ENCODE data around the gene CATSPER3.

The CATSPER3 gene

GRCh38 chr5:134934202-134934601 is 33.5 kb upstream of the CATSPER3 start:
- Histone ChIP-seq H3K9ac (ENCODE audit: low read length) (no peak overlapping the region), H3K14ac (ENCODE audit: low read length) (no peak overlapping the region), H3K4ac (ENCODE audit: low read depth, low read length) (no peak overlapping the region), H4K12ac (ENCODE audit: low read depth, low read length) (no peak overlapping the region), H2BK120ac (ENCODE audit: insufficient read depth, low read length, poor library complexity) (no peak overlapping the region), H4K91ac (ENCODE audit: low read depth, low read length) (no peak overlapping the region), H4K8ac (ENCODE audit: low read depth, low read length) (no peak overlapping the region), H3K18ac (ENCODE audit: low read length) (no peak overlapping the region), H3K79me2 (ENCODE audit: control insufficient read depth, insufficient read depth, low read length, poor library complexity) (no peaks in the 10 kb centered on the region), H3K27me3 (ENCODE audit: insufficient read depth, low read length) (no peaks in the 10 kb centered on the region), H2AFZ (ENCODE audit: insufficient read depth, low read length, poor library complexity) (no peak overlapping the region), H2BK12ac (ENCODE audit: low read length) (no peak overlapping the region), H3K4me3 (ENCODE audit: low read depth, low read length) (no peak overlapping the region), H3K4me2 (ENCODE audit: low read length) (no peak overlapping the region), H3K4me1 (ENCODE audit: control insufficient read depth in 1 of 2, insufficient read depth in 2 of 2, low read length in 2 of 2) (no peaks in the 10 kb centered on the region), H3K9me3 (ENCODE audit: insufficient read depth, low read depth, low read length) (no peaks in the 10 kb centered on the region), H3K27ac (ENCODE audit: low read depth, low read length) (no peak overlapping the region), H2BK5ac (ENCODE audit: low read depth, low read length, poor library complexity) (no peak overlapping the region), H3K23ac (ENCODE audit: low read length) (no peak overlapping the region), H2AK5ac (ENCODE audit: low read length) (no peak overlapping the region), H3K36me3 (ENCODE audit: control insufficient read depth in 1 of 2, insufficient read depth in 2 of 2, low read length in 2 of 2) (peaks cover 0 to 2% of the 10 kb centered on the region in 2 experiments), H3K79me1 (ENCODE audit: low read length) (no peaks in the 10 kb centered on the region)
- no peak for DNase-seq
- WGBS (ENCODE audit: extremely low coverage, insufficient coverage, insufficient read length) = no CpG with 5 or more reads among the region's 5 CpGs

- H3K4me3 ChIP-seq (ENCODE audit: low read depth, low read length) = no peak overlapping the region
- no peak overlapping the region for H3K4me2 ChIP-seq (ENCODE audit: low read length)
- no peaks in the 10 kb centered on the region for H3K79me1 ChIP-seq (ENCODE audit: low read length)
- no peak overlapping the region for H2AFZ ChIP-seq (ENCODE audit: insufficient read depth, low read length, poor library complexity)
- no peak overlapping the region for H4K8ac ChIP-seq (ENCODE audit: low read depth, low read length)
- no peak overlapping the region for H3K23ac ChIP-seq (ENCODE audit: low read length)
- no peak overlapping the region for H2BK5ac ChIP-seq (ENCODE audit: low read depth, low read length, poor library complexity)
- WGBS (ENCODE audit: extremely low coverage, insufficient coverage, insufficient read length) = no CpG with 5 or more reads among the region's 12 CpGs
- H3K27me3 ChIP-seq (ENCODE audit: insufficient read depth, low read length) = no peaks in the 10 kb centered on the region
- no peak overlapping the region for H2AK5ac ChIP-seq (ENCODE audit: low read length)
- no peak overlapping the region for H4K91ac ChIP-seq (ENCODE audit: low read depth, low read length)
- H3K9me3 ChIP-seq (ENCODE audit: insufficient read depth, low read depth, low read length) = no peaks in the 10 kb centered on the region
- H3K14ac ChIP-seq (ENCODE audit: low read length) = no peak overlapping the region
- H2BK12ac ChIP-seq (ENCODE audit: low read length) = no peak overlapping the region
- no peaks in the 10 kb centered on the region for H3K4me1 ChIP-seq (ENCODE audit: control insufficient read depth in 1 of 2, insufficient read depth in 2 of 2, low read length in 2 of 2)
- no peak overlapping the region for H3K4ac ChIP-seq (ENCODE audit: low read depth, low read length)
- no peak overlapping the region for H3K9ac ChIP-seq (ENCODE audit: low read length)
- H3K27ac ChIP-seq (ENCODE audit: low read depth, low read length) = no peak overlapping the region
- H3K79me2 ChIP-seq (ENCODE audit: control insufficient read depth, insufficient read depth, low read length, poor library complexity) = no peaks in the 10 kb centered on the region
- DNase-seq = no peak
- H2BK120ac ChIP-seq (ENCODE audit: insufficient read depth, low read length, poor library complexity) = no peak overlapping the region
- peaks cover 0 to 2% of the 10 kb centered on the region in 2 experiments for H3K36me3 ChIP-seq (ENCODE audit: control insufficient read depth in 1 of 2, insufficient read depth in 2 of 2, low read length in 2 of 2)
- H4K12ac ChIP-seq (ENCODE audit: low read depth, low read length) = no peak overlapping the region
- H3K18ac ChIP-seq (ENCODE audit: low read length) = no peak overlapping the region
Observed at GRCh38 chr5:134935711-134936602, 31.8 kb upstream of the CATSPER3 start.

GRCh38 chr5:134937526-134937925 is 30.2 kb upstream of the CATSPER3 start:
- Histone ChIP-seq H3K79me2 (ENCODE audit: control insufficient read depth, insufficient read depth, low read length, poor library complexity) (no peaks in the 10 kb centered on the region), H4K8ac (ENCODE audit: low read depth, low read length) (no peak overlapping the region), H3K79me1 (ENCODE audit: low read length) (no peaks in the 10 kb centered on the region)

GRCh38 chr5:134938030-134938429 is 29.7 kb upstream of the CATSPER3 start:
- no peaks in the 10 kb centered on the region for H3K4me1 ChIP-seq (ENCODE audit: control insufficient read depth in 1 of 2, insufficient read depth in 2 of 2, low read length in 2 of 2)
- no peak overlapping the region for H2BK5ac ChIP-seq (ENCODE audit: low read depth, low read length, poor library complexity)
- peaks cover 0 to 2% of the 10 kb centered on the region in 2 experiments for H3K36me3 ChIP-seq (ENCODE audit: control insufficient read depth in 1 of 2, insufficient read depth in 2 of 2, low read length in 2 of 2)
- H2AFZ ChIP-seq (ENCODE audit: insufficient read depth, low read length, poor library complexity) = no peak overlapping the region
- no peak overlapping the region for H3K27ac ChIP-seq (ENCODE audit: low read depth, low read length)
- H3K4me2 ChIP-seq (ENCODE audit: low read length) = no peak overlapping the region
- no peak overlapping the region for H4K12ac ChIP-seq (ENCODE audit: low read depth, low read length)
- DNase-seq = no peak
- H3K14ac ChIP-seq (ENCODE audit: low read length) = no peak overlapping the region
- H3K4me3 ChIP-seq (ENCODE audit: low read depth, low read length) = no peak overlapping the region
- no peak overlapping the region for H3K23ac ChIP-seq (ENCODE audit: low read length)
- WGBS (ENCODE audit: extremely low coverage, insufficient coverage, insufficient read length) = no CpG with 5 or more reads among the region's 6 CpGs
- H3K9me3 ChIP-seq (ENCODE audit: insufficient read depth, low read depth, low read length) = no peaks in the 10 kb centered on the region
- H3K79me1 ChIP-seq (ENCODE audit: low read length) = no peaks in the 10 kb centered on the region
- no peak overlapping the region for H3K4ac ChIP-seq (ENCODE audit: low read depth, low read length)
- H2BK12ac ChIP-seq (ENCODE audit: low read length) = no peak overlapping the region
- no peak overlapping the region for H2BK120ac ChIP-seq (ENCODE audit: insufficient read depth, low read length, poor library complexity)
- no peaks in the 10 kb centered on the region for H3K79me2 ChIP-seq (ENCODE audit: control insufficient read depth, insufficient read depth, low read length, poor library complexity)
- no peak overlapping the region for H4K8ac ChIP-seq (ENCODE audit: low read depth, low read length)
- no peak overlapping the region for H2AK5ac ChIP-seq (ENCODE audit: low read length)
- H3K9ac ChIP-seq (ENCODE audit: low read length) = no peak overlapping the region
- no peak overlapping the region for H4K91ac ChIP-seq (ENCODE audit: low read depth, low read length)
- no peaks in the 10 kb centered on the region for H3K27me3 ChIP-seq (ENCODE audit: insufficient read depth, low read length)
- no peak overlapping the region for H3K18ac ChIP-seq (ENCODE audit: low read length)

More at GRCh38 chr5:134937526-134937925, 30.2 kb upstream of the CATSPER3 start:
- no peak overlapping the region for H3K27ac ChIP-seq (ENCODE audit: low read depth, low read length)
- H3K14ac ChIP-seq (ENCODE audit: low read length) = no peak overlapping the region
- no peak overlapping the region for H2BK5ac ChIP-seq (ENCODE audit: low read depth, low read length, poor library complexity)
- no peak overlapping the region for H2BK120ac ChIP-seq (ENCODE audit: insufficient read depth, low read length, poor library complexity)
- no peak overlapping the region for H3K4me2 ChIP-seq (ENCODE audit: low read length)
- no peak overlapping the region for H2BK12ac ChIP-seq (ENCODE audit: low read length)
- H3K4me3 ChIP-seq (ENCODE audit: low read depth, low read length) = no peak overlapping the region
- H3K9ac ChIP-seq (ENCODE audit: low read length) = no peak overlapping the region
- no peak overlapping the region for H4K12ac ChIP-seq (ENCODE audit: low read depth, low read length)
- H2AFZ ChIP-seq (ENCODE audit: insufficient read depth, low read length, poor library complexity) = no peak overlapping the region
- no peaks in the 10 kb centered on the region for H3K27me3 ChIP-seq (ENCODE audit: insufficient read depth, low read length)
- H4K91ac ChIP-seq (ENCODE audit: low read depth, low read length) = no peak overlapping the region
- H3K4ac ChIP-seq (ENCODE audit: low read depth, low read length) = no peak overlapping the region
- H2AK5ac ChIP-seq (ENCODE audit: low read length) = no peak overlapping the region
- H3K36me3 ChIP-seq (ENCODE audit: control insufficient read depth in 1 of 2, insufficient read depth in 2 of 2, low read length in 2 of 2) = peaks cover 0 to 2% of the 10 kb centered on the region in 2 experiments
- no peaks in the 10 kb centered on the region for H3K4me1 ChIP-seq (ENCODE audit: control insufficient read depth in 1 of 2, insufficient read depth in 2 of 2, low read length in 2 of 2)
- no peak overlapping the region for H3K23ac ChIP-seq (ENCODE audit: low read length)
- no CpG with 5 or more reads among the region's 8 CpGs for WGBS (ENCODE audit: extremely low coverage, insufficient coverage, insufficient read length)
- no peaks in the 10 kb centered on the region for H3K9me3 ChIP-seq (ENCODE audit: insufficient read depth, low read depth, low read length)
- no peak overlapping the region for H3K18ac ChIP-seq (ENCODE audit: low read length)
- no peak for DNase-seq

Data from trophoblast cell (in vitro differentiated cells and primary cell).